Gastrocnemius medialis (tissue), 4 donors: Measurements from ENCODE around the gene TMCO4. TPM values are rescaled to one million over a fixed set of nuclear protein-coding genes. Genes with fewer than 3 reads are reported as not detected.

Source experiments
- ATAC-seq, 2 donors: fragments of 150-250 bp; one replicate each; pipeline ENCODE4 v1.9.1; 2016
- DNase-seq, 2 donors: peaks; one replicate each; pipeline ENCODE4 v3.0.0-alpha.2; 2019
- H3K27ac ChIP-seq, 4 donors: fragments of 200-600 bp; sonication (generic); 1 replicate in 1 of 4; 2 replicates in 3 of 4; pipeline ENCODE4 v1.5.1; 2016 to 2018; ENCODE audit warnings: mild to moderate bottlenecking in 2 of 4, moderate library complexity in 1 of 4
- H3K27me3 ChIP-seq, 3 donors: fragments of 200-600 bp; sonication (generic) in 2 of 3; 1 replicate in 1 of 3; 2 replicates in 2 of 3; pipeline versions ENCODE4 v1.5.1 to v1.6.0; 2016 to 2019; ENCODE audit warnings: mild to moderate bottlenecking in 1 of 3, moderate library complexity in 1 of 3
- H3K36me3 ChIP-seq, 2 donors: fragments of 200-600 bp; sonication (generic) in 1 of 2; one replicate each; pipeline ENCODE4 v1.5.1; 2017 to 2018
- H3K4me1 ChIP-seq, 2 donors: fragments of 200-600 bp; sonication (generic) in 1 of 2; one replicate each; pipeline ENCODE4 v1.5.1; 2016 to 2017; ENCODE audit warnings: mild to moderate bottlenecking in 2 of 2
- H3K4me3 ChIP-seq, 4 donors: fragments of 200-600 bp; sonication (generic) in 3 of 4; 1 replicate in 1 of 4; 2 replicates in 3 of 4; pipeline ENCODE4 v1.5.1; 2016 to 2019; ENCODE audit warnings: mild to moderate bottlenecking in 2 of 4
- H3K9me3 ChIP-seq, 3 donors: fragments of 200-600 bp; sonication (generic) in 2 of 3; 1 replicate in 1 of 3; 2 replicates in 2 of 3; pipeline ENCODE4 v1.5.1; 2016 to 2019
- POLR2A ChIP-seq, 2 donors: fragments of 450-650 bp; IDR thresholded peaks; one replicate each; pipeline ENCODE4 v1.6.1; 2017; ENCODE audit warnings: antibody characterized with exemption in 2 of 2, mild to moderate bottlenecking in 2 of 2, moderate library complexity in 2 of 2
- in situ Hi-C, 4 donors: fragments of 200-750 bp; cut with MboI; loops; one replicate each; pipeline versions ENCODE4 v1.15.0 to v1.8.0; 2017; ENCODE audit warnings: low sequenced_read_pairs in 4 of 4
- intact Hi-C: fragments of 100-400 bp; cut with DNase I; formaldehyde crosslinking; loops from one replicate; pipeline ENCODE4 v1.15.1; 2023; ENCODE audit warnings: low total_unique reads
- total RNA-seq, 4 donors: library from RNA; depleted of rRNA; stranded (reverse); fragments of >200 nt; gene quantifications; one replicate each; pipeline versions ENCODE4 v1.1.0 to v1.2.3, GENCODE V29; 2016
- TF ChIP-seq, protein P1 (sequence below), 5 experiments: fragments of 450-650 bp in 3 of 5; fragments of 200-600 bp in 2 of 5; sonication (generic) in 2 of 5; IDR thresholded peaks in 4 of 5; conservative IDR thresholded peaks in 1 of 5; 1 replicate in 4 of 5; 2 replicates in 1 of 5; pipeline ENCODE4 v1.5.1; 2016 to 2019; ENCODE audit warnings: antibody characterized with exemption in 5 of 5, mild to moderate bottlenecking in 3 of 5, moderate library complexity in 3 of 5

The TMCO4 gene
- total RNA-seq, 4 donors from 2014 or later, result 0.95 to 3.9 (median 2.4) TPM

DNA sequence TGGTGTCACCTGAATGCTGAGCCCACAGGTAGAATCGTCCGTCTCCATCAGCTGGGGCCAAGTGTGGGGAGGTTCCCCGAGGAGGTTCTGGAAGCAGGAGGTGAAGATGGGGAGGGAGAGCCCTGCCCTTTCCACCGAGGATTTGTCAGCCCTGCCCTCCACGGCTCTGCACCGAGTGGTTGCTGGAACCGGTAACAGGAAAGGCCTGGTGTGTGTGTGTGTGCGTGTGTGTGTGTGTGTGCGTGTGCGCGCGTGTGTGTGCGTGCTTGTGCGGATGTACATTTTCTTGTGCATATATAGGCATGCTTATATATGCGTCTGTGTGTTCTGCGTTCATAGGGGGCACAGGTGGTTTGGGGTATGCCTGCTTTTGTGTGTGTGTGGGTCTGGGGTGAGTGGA, 152.1 kb downstream of the TMCO4 start:
- H3K4me3 ChIP-seq, result no peak overlapping the region
- peak; percentile 10 to 15 for TF ChIP-seq POLR2A (IDR thresholded peaks at IDR 0.05)
- TF ChIP-seq, protein P1, sequence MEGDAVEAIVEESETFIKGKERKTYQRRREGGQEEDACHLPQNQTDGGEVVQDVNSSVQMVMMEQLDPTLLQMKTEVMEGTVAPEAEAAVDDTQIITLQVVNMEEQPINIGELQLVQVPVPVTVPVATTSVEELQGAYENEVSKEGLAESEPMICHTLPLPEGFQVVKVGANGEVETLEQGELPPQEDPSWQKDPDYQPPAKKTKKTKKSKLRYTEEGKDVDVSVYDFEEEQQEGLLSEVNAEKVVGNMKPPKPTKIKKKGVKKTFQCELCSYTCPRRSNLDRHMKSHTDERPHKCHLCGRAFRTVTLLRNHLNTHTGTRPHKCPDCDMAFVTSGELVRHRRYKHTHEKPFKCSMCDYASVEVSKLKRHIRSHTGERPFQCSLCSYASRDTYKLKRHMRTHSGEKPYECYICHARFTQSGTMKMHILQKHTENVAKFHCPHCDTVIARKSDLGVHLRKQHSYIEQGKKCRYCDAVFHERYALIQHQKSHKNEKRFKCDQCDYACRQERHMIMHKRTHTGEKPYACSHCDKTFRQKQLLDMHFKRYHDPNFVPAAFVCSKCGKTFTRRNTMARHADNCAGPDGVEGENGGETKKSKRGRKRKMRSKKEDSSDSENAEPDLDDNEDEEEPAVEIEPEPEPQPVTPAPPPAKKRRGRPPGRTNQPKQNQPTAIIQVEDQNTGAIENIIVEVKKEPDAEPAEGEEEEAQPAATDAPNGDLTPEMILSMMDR (IDR thresholded peaks at IDR 0.05 in 4 of 5, conservative IDR thresholded peaks at IDR 0.05 in 1 of 5), result no peak

DNA sequence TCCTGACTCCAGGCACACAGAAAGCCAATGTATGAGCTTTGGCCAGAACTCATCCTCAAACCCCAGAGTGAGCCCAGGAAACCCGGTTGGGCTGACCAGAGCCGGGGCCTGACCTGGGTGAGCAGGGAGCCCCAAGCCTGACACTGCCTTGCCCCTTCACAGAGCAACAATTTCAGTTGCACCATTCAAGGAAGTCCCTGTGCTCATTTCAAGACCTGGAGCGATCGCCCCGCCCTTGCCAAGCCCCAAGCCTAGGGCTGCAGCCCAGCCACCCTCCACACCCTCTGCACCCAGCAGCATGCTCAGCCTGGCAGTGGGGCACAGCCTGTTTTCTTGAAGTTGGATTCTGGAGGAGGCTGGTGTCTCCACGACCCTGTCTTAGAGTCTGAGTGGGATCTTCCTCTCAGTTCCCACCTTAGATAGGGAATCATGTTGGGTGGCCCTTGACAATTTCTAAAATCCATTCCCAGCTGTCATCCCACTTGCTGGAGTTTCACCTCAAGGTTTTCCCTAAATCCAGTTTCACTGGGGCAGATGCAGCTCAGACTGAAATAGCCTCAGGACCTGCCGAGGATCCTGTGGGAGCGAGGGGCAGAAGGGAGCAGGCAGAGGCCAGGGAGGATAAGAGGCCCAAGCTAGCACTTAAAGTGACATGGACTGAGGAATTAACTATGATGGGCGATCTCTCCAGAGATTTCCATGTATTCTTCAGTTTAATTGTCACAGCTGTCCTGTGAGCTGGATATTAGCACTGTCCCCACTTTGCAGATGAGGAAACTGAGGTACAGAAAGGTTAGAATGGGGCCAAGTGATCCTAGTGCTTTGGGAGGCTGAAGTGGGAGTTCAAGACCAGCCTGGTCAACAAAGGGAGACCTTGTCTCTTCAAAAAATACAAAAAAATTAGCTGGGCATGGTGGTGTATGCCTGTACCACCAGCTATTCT, 153.1 kb downstream of the TMCO4 start:
- H3K4me3 ChIP-seq, result peak overlapping the region; percentile 63 to 80 (median 68)
- in situ Hi-C loops, result no loop called here

More for the DNA sequence above, 152.1 kb downstream of the TMCO4 start:
- ATAC-seq (no peak), DNase-seq (no peak)
- in situ Hi-C loops, result no loop called here
- no peaks in the 10 kb centered on the region for H3K9me3 ChIP-seq
- H3K4me1 ChIP-seq, result peaks cover 5 to 24% of the 10 kb centered on the region in 2 donors
- peak overlapping the region; percentile 77 to 85 (median 82) for H3K27ac ChIP-seq
- H3K27me3 ChIP-seq, result peaks cover 10 to 18% (median 16%) of the 10 kb centered on the region in 3 donors
- no peaks in the 10 kb centered on the region for H3K36me3 ChIP-seq
- intact Hi-C loops, result loop anchor here (5.0 kb wide), 1 partner anchor 50 kb away; a partner anchor contains a TSS

DNA sequence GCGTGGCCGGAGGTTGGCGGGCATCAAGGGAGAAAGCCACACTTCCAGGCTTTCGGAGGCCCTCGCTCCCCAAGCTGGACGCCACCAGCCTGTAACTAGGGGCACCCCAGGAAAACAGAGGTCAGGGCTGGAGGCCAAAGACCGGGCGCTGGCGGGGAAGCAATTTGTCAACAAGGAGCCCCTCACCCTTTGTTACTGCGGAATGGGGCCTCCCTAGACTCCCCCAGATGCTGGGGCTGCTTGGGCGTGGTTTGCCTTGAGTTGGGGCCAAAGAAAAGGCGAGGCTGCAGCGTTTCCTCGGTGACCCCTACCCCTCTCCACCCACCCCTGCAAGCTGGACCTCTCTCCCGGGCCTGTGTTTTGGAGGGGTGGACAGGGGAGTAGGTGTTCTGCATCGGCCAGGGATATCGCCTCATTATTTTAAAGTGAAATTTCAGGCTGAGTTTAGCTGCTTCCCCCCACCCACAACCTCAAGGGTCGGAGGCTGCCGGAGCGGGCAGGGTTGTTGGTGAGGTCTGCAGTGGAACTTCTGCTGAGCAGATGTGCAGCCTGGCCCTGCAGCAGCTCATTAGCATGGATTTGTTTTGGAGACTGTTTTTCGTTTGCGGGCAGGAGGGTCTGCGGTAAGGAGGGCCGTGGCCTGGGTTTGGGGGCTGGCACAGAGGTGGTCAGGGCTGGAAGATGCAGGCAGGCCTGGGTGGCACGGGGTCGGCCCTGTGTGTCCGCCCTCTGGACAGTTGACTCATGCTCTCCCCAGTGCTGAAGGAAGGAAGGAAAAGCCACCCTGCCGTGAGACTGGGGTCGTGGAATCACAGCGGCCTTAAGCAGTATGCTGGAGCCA, 154.1 kb downstream of the TMCO4 start:
- Histone ChIP-seq H3K9me3 (no peaks in the 10 kb centered on the region), H3K4me1 (peaks cover 8 to 12% of the 10 kb centered on the region in 2 donors), H3K36me3 (no peaks in the 10 kb centered on the region), H3K4me3 (peak overlapping the region; percentile 63 to 80 (median 68)), H3K27me3 (peaks cover 10 to 18% (median 17%) of the 10 kb centered on the region in 3 donors), H3K27ac (peak overlapping the region; percentile 77 to 85 (median 82))
- ATAC-seq (no peak), DNase-seq (no peak)
- in situ Hi-C loops (no loop called here), intact Hi-C loops (loop anchor here (5.0 kb wide), 1 partner anchor 48 kb away; a partner anchor contains a TSS)
- TF ChIP-seq, protein P1 (IDR thresholded peaks at IDR 0.05 in 4 of 5, conservative IDR thresholded peaks at IDR 0.05 in 1 of 5), result no peak
- TF ChIP-seq POLR2A (IDR thresholded peaks at IDR 0.05), result no peak

More for the DNA sequence above, 153.1 kb downstream of the TMCO4 start:
- H3K27me3 ChIP-seq, result peaks cover 10 to 18% (median 17%) of the 10 kb centered on the region in 3 donors
- no peaks in the 10 kb centered on the region for H3K9me3 ChIP-seq
- H3K4me1 ChIP-seq, result peaks cover 5 to 20% of the 10 kb centered on the region in 2 donors
- H3K36me3 ChIP-seq, result no peaks in the 10 kb centered on the region
- DNase-seq, result no peak
- TF ChIP-seq, protein P1 (IDR thresholded peaks at IDR 0.05 in 4 of 5, conservative IDR thresholded peaks at IDR 0.05 in 1 of 5), result no peak
- no peak for TF ChIP-seq POLR2A (IDR thresholded peaks at IDR 0.05)
- peak overlapping the region; percentile 77 to 85 (median 82) for H3K27ac ChIP-seq
- intact Hi-C loops, result loop anchor here (5.0 kb wide), 1 partner anchor 49 kb away; a partner anchor contains a TSS
- no peak for ATAC-seq

DNA sequence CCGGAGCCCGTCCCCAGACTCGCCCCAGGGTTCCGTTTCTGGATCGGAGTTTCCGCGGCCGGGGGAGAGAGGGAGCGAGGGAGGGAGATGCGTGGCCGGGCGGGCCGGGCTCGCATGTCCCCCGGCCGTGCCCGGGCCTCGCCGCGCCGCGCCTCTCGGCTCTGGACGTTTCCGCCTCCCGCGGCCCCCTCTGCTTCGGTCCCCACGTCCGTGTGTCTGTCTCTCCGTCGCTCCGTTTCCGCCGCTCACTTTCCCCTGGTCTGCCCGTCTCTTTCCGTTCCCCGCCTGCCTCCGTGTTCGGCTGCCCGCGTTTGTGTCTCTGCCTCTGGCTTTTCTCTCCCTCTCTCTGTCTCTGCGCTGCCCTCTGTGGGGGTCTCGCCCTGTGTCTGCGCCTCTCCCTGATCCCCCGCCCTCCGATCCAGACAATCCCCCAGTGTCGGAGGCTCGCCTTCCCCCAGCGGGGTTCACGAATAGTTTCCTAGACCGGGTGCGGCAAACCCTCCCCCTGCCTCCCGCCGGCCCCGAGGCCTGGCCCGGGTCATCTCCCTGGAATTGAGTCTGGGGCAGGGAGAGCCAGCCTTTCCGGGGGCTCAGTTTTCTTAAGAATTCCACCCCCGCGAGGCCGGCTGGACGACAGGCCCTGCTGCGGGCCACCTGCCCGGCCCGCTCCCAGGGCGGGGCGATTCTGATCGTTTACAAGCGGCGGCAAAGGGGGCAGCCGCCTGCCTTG, 154.9 kb downstream of the TMCO4 start:
- peaks cover 10 to 18% (median 17%) of the 10 kb centered on the region in 3 donors for H3K27me3 ChIP-seq
- peaks cover 9 to 10% of the 10 kb centered on the region in 2 donors for H3K4me1 ChIP-seq
- H3K9me3 ChIP-seq, result no peaks in the 10 kb centered on the region
- ATAC-seq (no peak), DNase-seq (no peak)
- H3K4me3 ChIP-seq, result peak overlapping the region; percentile 63 to 80 (median 68)
- H3K27ac ChIP-seq, result peak overlapping the region; percentile 77 to 85 (median 82)
- H3K36me3 ChIP-seq, result no peaks in the 10 kb centered on the region
- in situ Hi-C loops, result no loop called here
- intact Hi-C loops, result loop anchor here (5.0 kb wide), 1 partner anchor 48 kb away; a partner anchor contains a TSS
- TF ChIP-seq, protein P1 (IDR thresholded peaks at IDR 0.05 in 4 of 5, conservative IDR thresholded peaks at IDR 0.05 in 1 of 5), result no peak
- no peak for TF ChIP-seq POLR2A (IDR thresholded peaks at IDR 0.05)
